HCT116 (cell line): ENCODE results near the gene PPM1B. TPM values are rescaled to one million over a fixed set of nuclear protein-coding genes. Genes with fewer than 3 reads are reported as not detected.

Source experiments
- ATAC-seq: fragments of 200-7000 bp; cut with Tn5 transposase; 2 replicates; pipeline ENCODE4 v1.9.1; 2020; ENCODE audit warnings: mild to moderate bottlenecking, moderate library complexity
- BruUV-seq: library from RNA; stranded (reverse); fragments of 400-500 nt; replicated peaks from 2 replicates; lab custom pipeline; 2021; lab: Mats Ljungman, UMichigan
- CTCF ChIA-PET: fragments of 300-600 bp; sonication (Branson Sonifier 250); formaldehyde crosslinking; loops from one replicate; lab custom pipeline; 2021; ENCODE audit warnings: antibody characterized with exemption; lab: Charles Lee
- POLR2A ChIA-PET: fragments of 300-600, 350-600 bp; sonication (Branson Sonifier 250); formaldehyde crosslinking; loops from one replicate; lab custom pipeline; 2021; ENCODE audit warnings: antibody characterized with exemption; lab: Charles Lee
- RAD21 ChIA-PET, 2 experiments: fragments of 300-600 bp; sonication (Branson Sonifier 250); formaldehyde crosslinking; loops; one replicate each; lab custom pipeline; 2023; ENCODE audit warnings: low total read pairs in 2 of 2; ENCODE audit not compliant: uncharacterized antibody in 2 of 2, unreplicated experiment in 2 of 2, low non-redundant PET in 1 of 2; lab: Charles Lee
- DNase-seq: peaks from one replicate; pipeline ENCODE4 v3.0.0-alpha.2; 2010; ENCODE audit warnings: low read depth, low spot score
- H2AFZ ChIP-seq: fragments of 200-600 bp; shearing (Covaris generic), sonication (generic); 2 replicates; pipeline ENCODE4 v1.6.1; 2017; ENCODE audit warnings: low read depth, mixed run types, mixed read lengths, antibody characterized with exemption, low read length; ENCODE audit not compliant: poor library complexity, severe bottlenecking
- H3K27ac ChIP-seq: 2 replicates; pipeline ENCODE4 v1.5.1; 2012; ENCODE audit warnings: low read depth, low read length
- H3K27me3 ChIP-seq: fragments of 200-600 bp; sonication (generic); 2 replicates; pipeline ENCODE4 v1.6.1; 2016; ENCODE audit warnings: mixed run types, low read length, mixed read lengths; ENCODE audit not compliant: insufficient read depth
- H3K36me3 ChIP-seq, 2 experiments: fragments of 200-500 bp in 1 of 2; fragments of 200-600 bp in 1 of 2; sonication (Bioruptor generic) in 1 of 2; sonication (generic) in 1 of 2; 2 replicates each; pipeline versions ENCODE4 v1.5.1 to v1.6.1; 2014 to 2016; ENCODE audit warnings: low read length in 2 of 2, inconsistent platforms in 1 of 2, mixed read lengths in 1 of 2, mixed run types in 1 of 2; ENCODE audit not compliant: insufficient read depth in 2 of 2, control insufficient read depth in 1 of 2
- H3K4me1 ChIP-seq, 2 experiments: fragments of 200-600 bp in 1 of 2; sonication (generic) in 1 of 2; 2 replicates each; pipeline versions ENCODE4 v1.5.1 to v1.6.1; 2012 to 2017; ENCODE audit warnings: low read length in 2 of 2, inconsistent platforms in 1 of 2, mild to moderate bottlenecking in 1 of 2, mixed read lengths in 1 of 2, mixed run types in 1 of 2, moderate library complexity in 1 of 2; ENCODE audit not compliant: insufficient read depth in 2 of 2, control insufficient read depth in 1 of 2
- H3K4me2 ChIP-seq: fragments of 200-600 bp; sonication (generic); 2 replicates; pipeline ENCODE4 v1.6.1; 2017; ENCODE audit warnings: mixed run types, low read length, mixed read lengths
- H3K4me3 ChIP-seq, 2 experiments: fragments of 200-600 bp in 1 of 2; sonication (generic) in 1 of 2; replicated peaks in 1 of 2; 2 replicates each; pipeline ENCODE4 v1.5.1; 2011 to 2016; ENCODE audit warnings: low read length in 2 of 2, control low read depth in 1 of 2, low read depth in 1 of 2, mild to moderate bottlenecking in 1 of 2, mixed read lengths in 1 of 2, mixed run types in 1 of 2
- H3K79me2 ChIP-seq: fragments of 200-600 bp; sonication (generic); 2 replicates; pipeline ENCODE4 v1.6.1; 2017; ENCODE audit warnings: mild to moderate bottlenecking, mixed run types, low read length, moderate library complexity, mixed read lengths; ENCODE audit not compliant: insufficient read depth
- H3K9ac ChIP-seq: fragments of 200-600 bp; sonication (generic); 2 replicates; pipeline ENCODE4 v1.6.1; 2016; ENCODE audit warnings: low read length, mixed read lengths
- H3K9me2 ChIP-seq: fragments of 200-600 bp; sonication (generic), shearing (Covaris generic); 2 replicates; pipeline ENCODE4 v1.6.1; 2017; ENCODE audit warnings: mixed run types, mild to moderate bottlenecking, moderate library complexity; ENCODE audit not compliant: insufficient read depth
- H3K9me3 ChIP-seq, 2 experiments: fragments of 200-500 bp in 1 of 2; fragments of 200-600 bp in 1 of 2; sonication (Bioruptor generic) in 1 of 2; sonication (generic) in 1 of 2; 2 replicates each; pipeline ENCODE4 v1.6.1; 2014 to 2017; ENCODE audit warnings: low read length in 2 of 2, mixed read lengths in 2 of 2, inconsistent platforms in 1 of 2, low read depth in 1 of 2, mild to moderate bottlenecking in 1 of 2, mixed run types in 1 of 2, moderate library complexity in 1 of 2; ENCODE audit not compliant: control insufficient read depth in 1 of 2, insufficient read depth in 1 of 2
- H4K20me1 ChIP-seq: fragments of 200-600 bp; sonication (generic), shearing (Covaris generic); 2 replicates; pipeline ENCODE4 v1.6.1; 2017; ENCODE audit warnings: mixed run types, mild to moderate bottlenecking, moderate library complexity; ENCODE audit not compliant: insufficient read depth
- CBX3 ChIP-seq: IDR thresholded peaks from 2 replicates; pipeline ENCODE4 v1.6.1; 2012; ENCODE audit warnings: low read depth
- CEBPB ChIP-seq: IDR thresholded peaks from 2 replicates; pipeline ENCODE4 v1.6.1; 2012; ENCODE audit warnings: low read depth
- ELF1 ChIP-seq: IDR thresholded peaks from 2 replicates; pipeline ENCODE4 v1.6.1; 2012; ENCODE audit warnings: low read depth, borderline replicate concordance
- EZH2phosphoT487 ChIP-seq: fragments of 200-600 bp; IDR thresholded peaks from 2 replicates; pipeline ENCODE4 v1.6.1; 2018; ENCODE audit warnings: antibody characterized with exemption, borderline replicate concordance
- FOSL1 ChIP-seq: IDR thresholded peaks from 2 replicates; pipeline ENCODE4 v1.6.1; 2012; ENCODE audit warnings: low read depth
- JUND ChIP-seq: IDR thresholded peaks from 2 replicates; pipeline ENCODE4 v1.6.1; 2012
- POLR2AphosphoS5 ChIP-seq: IDR thresholded peaks from 2 replicates; pipeline ENCODE4 v1.6.1; 2011; ENCODE audit warnings: mild to moderate bottlenecking, low read depth, low read length, moderate library complexity
- RAD21 ChIP-seq: IDR thresholded peaks from 2 replicates; pipeline ENCODE4 v1.6.1; 2012; ENCODE audit warnings: low read depth, mild to moderate bottlenecking
- SP1 ChIP-seq: IDR thresholded peaks from 2 replicates; pipeline ENCODE4 v1.6.1; 2012; ENCODE audit warnings: low read depth
- TCF7L2 ChIP-seq: IDR thresholded peaks from 2 replicates; pipeline ENCODE4 v1.7.0; 2011; ENCODE audit warnings: borderline replicate concordance, inconsistent platforms; ENCODE audit not compliant: insufficient read depth, insufficient read length; ENCODE audit errors: extremely low read depth
- YY1 ChIP-seq: IDR thresholded peaks from 2 replicates; pipeline ENCODE4 v1.6.1; 2011; ENCODE audit warnings: low read length, low read depth, moderate library complexity, mild to moderate bottlenecking; ENCODE audit not compliant: insufficient replicate concordance; ENCODE audit errors: extremely low read depth
- ZFX ChIP-seq: fragments of 450-650 bp; IDR thresholded peaks from 2 replicates; pipeline ENCODE4 v1.6.1; 2017
- intact Hi-C: fragments of 100-400 bp; cut with micrococcal nuclease; formaldehyde crosslinking; loops from 2 replicates; pipeline ENCODE4 v1.10.0; 2022
- total RNA-seq: library from RNA; stranded (reverse); gene quantifications from one replicate; pipeline ENCODE4 v1.2.1, GENCODE V29; 2021; ENCODE audit not compliant: unreplicated experiment
- TF ChIP-seq, protein P1 (sequence below): IDR thresholded peaks from 2 replicates; pipeline ENCODE4 v1.6.1; 2012
- TF ChIP-seq, protein P2 (sequence below): IDR thresholded peaks from 2 replicates; pipeline ENCODE4 v1.6.1; 2012; ENCODE audit warnings: low read depth
- TF ChIP-seq, protein P3 (sequence below), 3 experiments: fragments of 200-600 bp in 1 of 3; sonication (generic) in 1 of 3; IDR thresholded peaks in 2 of 3; conservative IDR thresholded peaks in 1 of 3; 2 replicates each; pipeline ENCODE4 v1.5.1; 2012 to 2017; ENCODE audit warnings: low read depth in 2 of 3, low read length in 2 of 3, antibody characterized with exemption in 1 of 3, borderline replicate concordance in 1 of 3, control low read depth in 1 of 3, mild to moderate bottlenecking in 1 of 3, mixed read lengths in 1 of 3, mixed run types in 1 of 3, moderate library complexity in 1 of 3; ENCODE audit not compliant: insufficient read depth in 1 of 3
- TF ChIP-seq, protein P4 (sequence below): IDR thresholded peaks from 2 replicates; pipeline ENCODE4 v1.6.1; 2012

The PPM1B gene
- total RNA-seq, 1 experiment from 2014 or later = 36.9 TPM

DNA sequence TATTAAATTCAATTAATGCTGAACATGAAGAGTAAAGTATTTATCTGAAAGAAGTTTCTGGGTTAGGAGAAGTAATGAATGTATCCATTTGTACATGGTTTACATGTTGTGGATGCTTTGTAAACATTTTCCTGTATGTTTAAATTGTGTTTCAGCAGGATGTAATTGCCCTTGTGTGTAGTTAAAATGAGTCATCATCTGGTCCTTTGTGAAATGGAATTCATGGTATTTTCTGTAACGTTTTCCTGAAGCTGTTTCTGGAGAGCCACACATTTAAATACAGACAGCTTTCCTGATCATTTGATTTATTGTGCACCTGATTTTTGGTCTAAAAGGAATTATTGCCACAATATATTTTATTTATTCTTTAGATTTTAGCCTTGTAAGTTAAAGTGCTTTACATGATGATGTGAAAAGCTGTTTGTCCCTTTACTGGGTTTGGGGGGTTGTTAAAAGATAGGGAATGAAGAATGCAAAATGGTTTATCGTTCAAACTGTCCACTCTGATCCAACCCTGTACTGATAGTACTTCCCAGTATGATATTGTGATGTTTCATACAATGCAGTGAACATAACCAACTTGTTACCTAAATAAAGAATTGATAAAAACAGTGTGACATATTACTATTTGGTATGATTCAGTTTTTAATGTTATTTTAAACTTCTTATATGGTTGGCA lies 64.9 kb downstream of the PPM1B start:
- TF ChIP-seq YY1 = no peak
- peak; percentile 49 for TF ChIP-seq JUND
- peak; percentile 53 for TF ChIP-seq FOSL1
- no peak for TF ChIP-seq ELF1
- RAD21 ChIA-PET = no interaction called here
- Histone ChIP-seq H3K27ac (no peak overlapping the region; the same call in 1 of the 2 replicates), H3K4me2 (peak overlapping the region; percentile 48), H2AFZ (no peak overlapping the region), H3K36me3 (no peaks in the 10 kb centered on the region), H3K79me2 (no peaks in the 10 kb centered on the region), H3K4me1 (peaks cover 11 to 17% of the 10 kb centered on the region in 2 experiments), H3K27me3 (no peaks in the 10 kb centered on the region), H3K4me3 (no peak overlapping the region), H4K20me1 (no peaks in the 10 kb centered on the region), H3K9ac (no peak overlapping the region), H3K9me2 (no peaks in the 10 kb centered on the region), H3K9me3 (no peaks in the 10 kb centered on the region)
- intact Hi-C loops = no loop called here
- no peak for DNase-seq
- POLR2A ChIA-PET = no interaction called here
- no TSS peak for BruUV-seq
- CTCF ChIA-PET = interaction anchor here (1.2 to 4.3 kb wide), 2 partner anchors 10 to 62 kb away, joined by 3 to 29 read pairs; no protein-coding TSS in a partner anchor
- peak; percentile 67 for ATAC-seq

DNA sequence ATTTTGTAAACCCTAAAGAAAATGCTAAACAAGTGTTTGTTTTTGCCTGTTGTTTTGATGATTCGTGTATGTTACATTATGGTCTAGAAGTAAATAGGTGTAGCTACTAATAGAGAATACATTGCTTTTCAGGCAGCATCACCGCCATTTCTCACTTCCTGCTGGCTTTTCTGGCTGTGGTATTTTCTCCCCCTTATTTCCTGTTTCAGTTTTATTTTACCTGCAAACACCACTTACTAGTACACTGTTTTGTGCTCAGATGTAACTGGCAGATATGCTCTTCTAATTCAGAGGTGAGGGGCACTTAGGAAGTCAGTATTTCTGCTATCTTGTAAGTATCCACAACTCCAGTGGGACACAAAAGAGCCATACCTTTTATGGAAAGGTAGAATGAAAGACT lies 68.5 kb downstream of the PPM1B start:
- RAD21 ChIA-PET = no interaction called here
- CTCF ChIA-PET = no interaction called here
- no peak overlapping the region for H3K9ac ChIP-seq
- BruUV-seq = no TSS peak
- H3K4me3 ChIP-seq = no peak overlapping the region
- H3K79me2 ChIP-seq = no peaks in the 10 kb centered on the region
- no peak overlapping the region for H3K27ac ChIP-seq
- intact Hi-C loops = no loop called here
- H3K36me3 ChIP-seq = no peaks in the 10 kb centered on the region
- no peaks in the 10 kb centered on the region for H3K27me3 ChIP-seq
- POLR2A ChIA-PET = no interaction called here
- H3K4me1 ChIP-seq = peaks cover 11 to 17% of the 10 kb centered on the region in 2 experiments
- H3K4me2 ChIP-seq = no peak overlapping the region
- H3K9me2 ChIP-seq = no peaks in the 10 kb centered on the region
- ATAC-seq (no peak), DNase-seq (no peak)
- H4K20me1 ChIP-seq = no peaks in the 10 kb centered on the region
- no peak overlapping the region for H2AFZ ChIP-seq
- H3K9me3 ChIP-seq = no peaks in the 10 kb centered on the region
- no peak for TF ChIP-seq EZH2phosphoT487
- TF ChIP-seq TCF7L2 = no peak
- TF ChIP-seq, protein P1, sequence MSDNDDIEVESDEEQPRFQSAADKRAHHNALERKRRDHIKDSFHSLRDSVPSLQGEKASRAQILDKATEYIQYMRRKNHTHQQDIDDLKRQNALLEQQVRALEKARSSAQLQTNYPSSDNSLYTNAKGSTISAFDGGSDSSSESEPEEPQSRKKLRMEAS = no peak
- no peak for TF ChIP-seq RAD21
- TF ChIP-seq SP1 = no peak
- no peak for TF ChIP-seq POLR2AphosphoS5
- no peak for TF ChIP-seq CEBPB
- TF ChIP-seq, protein P2, sequence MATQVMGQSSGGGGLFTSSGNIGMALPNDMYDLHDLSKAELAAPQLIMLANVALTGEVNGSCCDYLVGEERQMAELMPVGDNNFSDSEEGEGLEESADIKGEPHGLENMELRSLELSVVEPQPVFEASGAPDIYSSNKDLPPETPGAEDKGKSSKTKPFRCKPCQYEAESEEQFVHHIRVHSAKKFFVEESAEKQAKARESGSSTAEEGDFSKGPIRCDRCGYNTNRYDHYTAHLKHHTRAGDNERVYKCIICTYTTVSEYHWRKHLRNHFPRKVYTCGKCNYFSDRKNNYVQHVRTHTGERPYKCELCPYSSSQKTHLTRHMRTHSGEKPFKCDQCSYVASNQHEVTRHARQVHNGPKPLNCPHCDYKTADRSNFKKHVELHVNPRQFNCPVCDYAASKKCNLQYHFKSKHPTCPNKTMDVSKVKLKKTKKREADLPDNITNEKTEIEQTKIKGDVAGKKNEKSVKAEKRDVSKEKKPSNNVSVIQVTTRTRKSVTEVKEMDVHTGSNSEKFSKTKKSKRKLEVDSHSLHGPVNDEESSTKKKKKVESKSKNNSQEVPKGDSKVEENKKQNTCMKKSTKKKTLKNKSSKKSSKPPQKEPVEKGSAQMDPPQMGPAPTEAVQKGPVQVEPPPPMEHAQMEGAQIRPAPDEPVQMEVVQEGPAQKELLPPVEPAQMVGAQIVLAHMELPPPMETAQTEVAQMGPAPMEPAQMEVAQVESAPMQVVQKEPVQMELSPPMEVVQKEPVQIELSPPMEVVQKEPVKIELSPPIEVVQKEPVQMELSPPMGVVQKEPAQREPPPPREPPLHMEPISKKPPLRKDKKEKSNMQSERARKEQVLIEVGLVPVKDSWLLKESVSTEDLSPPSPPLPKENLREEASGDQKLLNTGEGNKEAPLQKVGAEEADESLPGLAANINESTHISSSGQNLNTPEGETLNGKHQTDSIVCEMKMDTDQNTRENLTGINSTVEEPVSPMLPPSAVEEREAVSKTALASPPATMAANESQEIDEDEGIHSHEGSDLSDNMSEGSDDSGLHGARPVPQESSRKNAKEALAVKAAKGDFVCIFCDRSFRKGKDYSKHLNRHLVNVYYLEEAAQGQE = no peak
- TF ChIP-seq CBX3 = no peak
- TF ChIP-seq, protein P3, sequence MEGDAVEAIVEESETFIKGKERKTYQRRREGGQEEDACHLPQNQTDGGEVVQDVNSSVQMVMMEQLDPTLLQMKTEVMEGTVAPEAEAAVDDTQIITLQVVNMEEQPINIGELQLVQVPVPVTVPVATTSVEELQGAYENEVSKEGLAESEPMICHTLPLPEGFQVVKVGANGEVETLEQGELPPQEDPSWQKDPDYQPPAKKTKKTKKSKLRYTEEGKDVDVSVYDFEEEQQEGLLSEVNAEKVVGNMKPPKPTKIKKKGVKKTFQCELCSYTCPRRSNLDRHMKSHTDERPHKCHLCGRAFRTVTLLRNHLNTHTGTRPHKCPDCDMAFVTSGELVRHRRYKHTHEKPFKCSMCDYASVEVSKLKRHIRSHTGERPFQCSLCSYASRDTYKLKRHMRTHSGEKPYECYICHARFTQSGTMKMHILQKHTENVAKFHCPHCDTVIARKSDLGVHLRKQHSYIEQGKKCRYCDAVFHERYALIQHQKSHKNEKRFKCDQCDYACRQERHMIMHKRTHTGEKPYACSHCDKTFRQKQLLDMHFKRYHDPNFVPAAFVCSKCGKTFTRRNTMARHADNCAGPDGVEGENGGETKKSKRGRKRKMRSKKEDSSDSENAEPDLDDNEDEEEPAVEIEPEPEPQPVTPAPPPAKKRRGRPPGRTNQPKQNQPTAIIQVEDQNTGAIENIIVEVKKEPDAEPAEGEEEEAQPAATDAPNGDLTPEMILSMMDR (IDR thresholded peaks at IDR 0.05 in 2 of 3, conservative IDR thresholded peaks at IDR 0.05 in 1 of 3; ENCODE audit: borderline replicate concordance in 1 of 3, insufficient read depth in 1 of 3, low read depth in 2 of 3, low read length in 2 of 3) = no peak
- TF ChIP-seq, protein P4, sequence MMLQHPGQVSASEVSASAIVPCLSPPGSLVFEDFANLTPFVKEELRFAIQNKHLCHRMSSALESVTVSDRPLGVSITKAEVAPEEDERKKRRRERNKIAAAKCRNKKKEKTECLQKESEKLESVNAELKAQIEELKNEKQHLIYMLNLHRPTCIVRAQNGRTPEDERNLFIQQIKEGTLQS = no peak
- no peak for TF ChIP-seq ZFX
